Right cardiac atrium (tissue), 5 donors: ENCODE measurements around the gene ADAT1. TPM values are rescaled to one million over a fixed set of nuclear protein-coding genes. Genes with fewer than 3 reads are reported as not detected.

Source experiments
- ATAC-seq, 2 donors: fragments of 200-7000 bp; cut with Tn5 transposase; one replicate each; pipeline versions ENCODE4 v1.8.0 to v1.9.1; 2020; ENCODE audit warnings: moderate library complexity in 2 of 2, mild to moderate bottlenecking in 1 of 2
- DNase-seq, 3 donors: peaks; one replicate each; pipeline ENCODE4 v3.0.0-alpha.2; 2020
- H3K27ac ChIP-seq: one replicate; pipeline ENCODE4 v1.5.1; 2013; ENCODE audit warnings: mild to moderate bottlenecking, low read length, control low read depth, moderate library complexity
- H3K27me3 ChIP-seq: one replicate; pipeline ENCODE4 v1.6.1; 2013; ENCODE audit not compliant: control insufficient read depth, insufficient read depth
- H3K4me1 ChIP-seq: one replicate; pipeline ENCODE4 v1.6.1; 2013; ENCODE audit warnings: low read length; ENCODE audit not compliant: control insufficient read depth, insufficient read depth
- H3K4me3 ChIP-seq: one replicate; pipeline ENCODE4 v1.5.1; 2013; ENCODE audit warnings: low read length, control low read depth
- H3K9me3 ChIP-seq: one replicate; pipeline ENCODE4 v1.6.1; 2013; ENCODE audit warnings: low read length; ENCODE audit not compliant: control insufficient read depth
- WGBS: extraction: QIAGEN DNeasy Blood & Tissue Kit; methylation state at CpG from one replicate; pipeline ENCODE4 v1.1.7; 2013; 5-methylcytosine and 5-hydroxymethylcytosine counted together
- intact Hi-C, 4 donors: fragments of 100-400 bp; cut with DNase I; formaldehyde crosslinking; loops; one replicate each; pipeline versions ENCODE4 v1.11.0 to v1.14.0; 2022 to 2023
- polyA plus RNA-seq: library from polyadenylated mRNA; stranded (reverse); fragments of 200-250 nt; gene quantifications from one replicate; pipeline ENCODE4 v1.2.3, GENCODE V29; 2013
- total RNA-seq, 4 donors: library from RNA; stranded (reverse); fragmentation: NEBNext Ultra II Directional; extraction: Animal tissue kit (Norgen Biotek cat#: 25700); gene quantifications; one replicate each; pipeline ENCODE4 v1.2.1, GENCODE V29; 2021
- donor health status: healthy with polysubstance abuse.
- donor health status: DM: no; HTN: yes; CAD: no.
- donor health status: DM: no; HTN: no; CAD: no.
- donor health status: DM: no; HTN: yes; CAD: no; lungs with severe emphysema.
- donor health status: DM: yes; HTN: yes; CAD: no.

ADAT1 gene
- total and polyA plus RNA-seq, 5 donors: 8.4 to 27.2 (median 20.8) TPM

DNA sequence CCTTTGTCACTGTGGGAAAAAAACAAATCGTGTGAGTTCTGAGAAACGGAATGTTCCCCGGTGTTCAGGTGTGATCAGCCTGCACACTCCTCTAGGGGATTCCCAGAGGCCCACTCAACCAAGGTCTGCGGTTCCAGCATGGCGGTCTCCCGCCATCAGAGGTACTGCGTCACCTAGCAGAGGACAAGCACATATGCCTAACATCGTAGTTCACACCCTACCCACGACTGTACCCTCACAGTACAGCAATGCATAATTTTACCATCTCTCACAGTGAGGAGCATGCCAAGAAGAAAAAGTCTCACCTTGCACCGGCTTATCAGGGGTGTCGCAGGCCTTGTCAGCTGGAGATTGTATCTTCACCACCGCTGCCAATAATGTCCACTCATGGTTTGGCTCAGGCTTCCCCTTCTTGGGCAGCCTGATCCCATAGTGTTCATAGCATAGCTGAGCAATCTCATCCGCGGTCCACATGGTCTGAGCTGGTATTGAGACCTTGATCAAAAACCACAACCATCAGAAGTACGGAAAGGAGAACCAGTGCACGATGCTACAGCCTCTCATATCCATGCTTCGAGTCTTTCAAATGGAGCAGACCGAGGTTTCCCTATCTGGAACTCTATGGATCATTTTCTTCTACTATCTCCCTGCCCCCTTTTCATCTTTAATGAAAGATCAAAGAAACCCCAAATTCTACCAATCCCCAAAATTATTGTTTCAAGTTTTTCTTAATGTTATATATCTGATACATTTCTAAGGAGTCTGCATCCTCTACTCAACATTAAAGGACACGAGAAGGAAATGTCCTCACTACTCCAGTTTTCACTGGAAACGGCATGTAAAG lies 2.5 kb downstream of the ADAT1 start:
- peaks cover 7% of the 10 kb centered on the region for H3K4me1 ChIP-seq
- WGBS: 71% methylated on average over 20 of the region's 20 CpGs
- H3K9me3 ChIP-seq: no peaks in the 10 kb centered on the region
- H3K27me3 ChIP-seq: no peaks in the 10 kb centered on the region
- intact Hi-C loops: loop anchor here in 2 of 4 donors (10.0 kb wide), 4 partner anchors 56 to 146 kb away; partner anchors contain the start of genes GABARAPL2 (in 1 of the 2) and TMEM231 (in 1 of the 2)
- ATAC-seq (no peak), DNase-seq (no peak)
- H3K4me3 ChIP-seq: no peak overlapping the region
- no peak overlapping the region for H3K27ac ChIP-seq

DNA sequence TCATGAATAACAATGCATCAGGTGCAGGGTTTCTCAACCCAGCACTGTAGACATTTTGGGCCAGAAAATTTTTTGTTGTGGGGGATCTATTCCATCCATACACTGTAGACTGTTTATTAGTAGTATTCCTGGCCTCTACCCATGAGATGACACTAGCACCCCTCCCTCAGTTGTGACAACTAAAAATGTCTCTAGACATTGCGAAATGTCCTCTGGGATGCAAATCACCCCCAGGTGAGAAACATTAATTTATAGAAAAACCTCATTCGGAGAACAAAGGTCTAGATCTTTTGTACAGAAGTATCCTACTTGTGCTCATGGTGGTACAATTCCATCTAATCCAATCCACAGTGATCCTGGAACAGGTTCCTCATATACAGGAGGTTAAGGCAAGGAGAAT lies 4.3 kb downstream of the ADAT1 start:
- no peak for DNase-seq
- no peaks in the 10 kb centered on the region for H3K9me3 ChIP-seq
- no peak overlapping the region for H3K27ac ChIP-seq
- ATAC-seq: no peak
- H3K27me3 ChIP-seq: no peaks in the 10 kb centered on the region
- no peak overlapping the region for H3K4me3 ChIP-seq
- WGBS: 93% methylated on average over 2 of the region's 2 CpGs
- intact Hi-C loops: loop anchor here in 1 of 4 donors (10.0 kb wide), 1 partner anchor 144 kb away; no protein-coding TSS in a partner anchor
- H3K4me1 ChIP-seq: peaks cover 7% of the 10 kb centered on the region

DNA sequence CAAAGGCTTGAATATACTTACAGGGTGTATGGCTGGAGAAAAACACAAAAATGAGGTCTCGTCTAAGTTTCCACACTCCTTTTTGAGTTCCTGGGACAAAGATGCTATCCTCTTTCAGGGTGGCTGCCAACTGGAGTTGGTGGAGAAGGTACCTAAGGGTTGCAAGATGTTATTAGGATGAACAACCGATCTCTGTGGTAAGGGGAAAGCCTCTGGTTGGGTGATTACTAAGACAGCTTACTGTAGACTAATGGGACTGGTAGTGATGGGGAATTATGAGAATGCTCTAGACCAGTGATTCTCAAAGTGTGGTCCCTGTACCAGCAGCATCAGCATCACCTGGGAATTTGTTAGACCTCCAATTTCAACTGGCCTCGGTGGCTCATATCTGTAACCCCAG lies 6.0 kb downstream of the ADAT1 start:
- Histone ChIP-seq H3K27me3 (no peaks in the 10 kb centered on the region), H3K9me3 (no peaks in the 10 kb centered on the region), H3K4me3 (no peak overlapping the region), H3K27ac (no peak overlapping the region), H3K4me1 (peaks cover 4% of the 10 kb centered on the region)
- WGBS: 95% methylated on average over 3 of the region's 3 CpGs
- ATAC-seq (no peak), DNase-seq (no peak)
- intact Hi-C loops: loop anchor here in 1 of 4 donors (10.0 kb wide), 1 partner anchor 142 kb away; no protein-coding TSS in a partner anchor

DNA sequence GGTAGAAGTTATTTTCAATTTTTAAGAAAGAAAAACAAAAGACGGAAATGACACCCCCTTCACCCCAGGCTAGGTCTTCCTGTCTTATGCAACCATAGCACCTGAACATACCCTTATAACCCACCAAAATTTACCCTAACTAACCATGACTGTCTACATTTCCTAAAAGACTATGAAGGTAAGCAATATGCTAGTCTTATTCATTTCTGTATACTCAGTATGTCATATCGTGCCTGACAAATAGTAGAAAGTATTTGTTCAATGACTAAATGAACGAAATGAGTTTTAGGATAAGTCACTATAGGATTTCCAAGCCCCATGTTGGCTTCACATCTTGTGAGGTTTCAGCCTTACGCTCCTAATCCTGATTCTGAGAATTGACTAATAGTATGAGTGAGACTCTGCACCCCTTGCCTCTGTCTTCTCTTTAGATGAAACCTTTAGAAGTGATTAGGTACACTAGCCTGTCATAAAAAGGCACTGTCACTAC lies 6.5 kb downstream of the ADAT1 start:
- H3K9me3 ChIP-seq: no peaks in the 10 kb centered on the region

DNA sequence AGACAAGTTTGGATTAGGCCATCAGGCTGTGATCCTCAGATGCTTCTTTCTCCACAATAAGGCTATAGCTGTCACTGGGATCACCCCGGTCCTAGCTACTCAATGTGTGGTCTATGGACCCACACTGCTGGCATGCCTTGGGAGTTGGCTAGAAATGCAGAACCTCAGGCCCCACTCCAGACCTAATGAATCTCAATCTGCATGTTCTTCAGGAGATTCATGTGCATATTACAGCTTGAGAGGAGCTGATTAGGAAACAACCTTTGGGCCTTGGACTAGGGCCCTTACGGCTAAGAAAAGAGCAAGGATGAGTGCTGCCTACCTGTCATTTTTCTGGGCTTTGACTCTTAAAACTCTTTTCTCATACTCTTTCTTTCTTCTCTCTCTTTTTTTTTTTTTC lies 7.5 kb downstream of the ADAT1 start:
- intact Hi-C loops: loop anchor here in 1 of 4 donors (10.0 kb wide), 1 partner anchor 141 kb away; no protein-coding TSS in a partner anchor
- Histone ChIP-seq H3K9me3 (no peaks in the 10 kb centered on the region), H3K27ac (no peak overlapping the region), H3K4me3 (no peak overlapping the region), H3K27me3 (no peaks in the 10 kb centered on the region), H3K4me1 (peaks cover 3% of the 10 kb centered on the region)
- 97% methylated on average over 2 of the region's 2 CpGs for WGBS
- ATAC-seq (no peak), DNase-seq (no peak)

More for the DNA sequence above, 6.5 kb downstream of the ADAT1 start:
- no peak overlapping the region for H3K27ac ChIP-seq
- intact Hi-C loops: loop anchor here in 1 of 4 donors (10.0 kb wide), 1 partner anchor 142 kb away; no protein-coding TSS in a partner anchor
- no peaks in the 10 kb centered on the region for H3K27me3 ChIP-seq
- ATAC-seq (no peak), DNase-seq (no peak)
- no peak overlapping the region for H3K4me3 ChIP-seq
- peaks cover 4% of the 10 kb centered on the region for H3K4me1 ChIP-seq
- 91% methylated on average over 4 of the region's 4 CpGs for WGBS

DNA sequence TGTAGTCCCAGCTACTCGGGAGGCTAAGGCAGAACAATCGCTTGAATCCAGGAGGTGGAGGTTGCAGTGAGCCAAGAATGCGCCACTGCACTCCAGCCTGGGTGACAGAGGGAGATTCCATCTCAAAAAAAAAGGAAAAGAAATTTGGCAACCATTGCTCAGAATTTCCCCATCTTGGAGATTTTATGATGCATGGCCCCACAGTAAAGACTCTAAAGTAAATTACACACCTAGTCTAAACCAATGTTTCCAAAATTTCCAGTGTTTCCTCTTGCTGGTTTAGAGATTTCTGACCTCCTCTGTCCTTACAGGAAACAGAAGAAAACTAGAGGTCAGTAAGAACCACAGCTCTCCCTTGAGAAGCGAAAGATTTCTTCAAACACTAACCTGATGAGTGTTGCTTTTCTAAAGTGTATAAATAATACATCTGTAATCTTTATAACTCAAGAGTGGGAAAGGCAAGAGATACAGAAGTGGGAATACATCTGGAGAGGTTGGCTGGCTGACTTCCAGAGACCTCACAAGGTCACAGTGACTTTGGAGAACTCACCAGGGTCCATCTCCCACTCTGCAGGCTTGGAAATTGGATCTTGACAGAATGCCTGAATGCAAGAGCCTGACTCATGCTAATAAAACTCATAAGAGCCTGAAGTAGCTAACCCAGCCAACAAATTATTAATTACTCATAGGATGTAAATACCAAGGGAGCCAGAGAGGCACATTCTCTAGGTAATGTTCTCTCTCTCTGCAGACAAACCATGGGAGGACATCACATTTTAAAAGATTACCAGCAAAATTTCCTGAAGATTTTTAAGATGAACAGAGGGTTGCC lies 8.8 kb downstream of the ADAT1 start:
- H3K4me3 ChIP-seq: no peak overlapping the region
- no peak overlapping the region for H3K27ac ChIP-seq
- DNase-seq (no peak), ATAC-seq (no peak)
- no peaks in the 10 kb centered on the region for H3K9me3 ChIP-seq
- intact Hi-C loops: loop anchor here in 1 of 4 donors (10.0 kb wide), 1 partner anchor 139 kb away; no protein-coding TSS in a partner anchor
- H3K27me3 ChIP-seq: no peaks in the 10 kb centered on the region
- no peaks in the 10 kb centered on the region for H3K4me1 ChIP-seq
- 92% methylated on average over 4 of the region's 4 CpGs for WGBS

DNA sequence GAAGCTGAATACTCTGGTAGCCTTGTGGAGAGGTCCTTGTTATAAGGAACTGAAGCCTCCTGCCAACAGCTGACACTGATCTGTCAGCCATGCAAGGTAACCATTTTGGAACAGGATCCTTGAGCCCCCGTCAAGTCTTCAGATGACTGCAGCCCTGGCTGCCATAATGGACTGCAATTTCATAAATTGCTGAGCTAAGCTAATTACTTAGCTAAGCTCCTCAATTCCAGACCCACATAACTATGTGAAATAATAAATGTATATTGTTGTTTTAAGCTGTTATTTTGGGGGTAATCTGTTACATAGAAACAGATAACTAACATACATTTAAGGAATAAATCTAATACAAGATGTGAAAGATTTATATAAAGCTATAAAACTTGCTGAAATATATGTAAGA lies 16.6 kb downstream of the ADAT1 start:
- ATAC-seq: no peak
- H3K27ac ChIP-seq: no peak overlapping the region
- DNase-seq: no peak
- no peaks in the 10 kb centered on the region for H3K4me1 ChIP-seq
- no peak overlapping the region for H3K4me3 ChIP-seq
- H3K27me3 ChIP-seq: no peaks in the 10 kb centered on the region
- H3K9me3 ChIP-seq: no peaks in the 10 kb centered on the region
- intact Hi-C loops: no loop called here
- 95% methylated on average over 1 of the region's 1 CpG for WGBS

DNA sequence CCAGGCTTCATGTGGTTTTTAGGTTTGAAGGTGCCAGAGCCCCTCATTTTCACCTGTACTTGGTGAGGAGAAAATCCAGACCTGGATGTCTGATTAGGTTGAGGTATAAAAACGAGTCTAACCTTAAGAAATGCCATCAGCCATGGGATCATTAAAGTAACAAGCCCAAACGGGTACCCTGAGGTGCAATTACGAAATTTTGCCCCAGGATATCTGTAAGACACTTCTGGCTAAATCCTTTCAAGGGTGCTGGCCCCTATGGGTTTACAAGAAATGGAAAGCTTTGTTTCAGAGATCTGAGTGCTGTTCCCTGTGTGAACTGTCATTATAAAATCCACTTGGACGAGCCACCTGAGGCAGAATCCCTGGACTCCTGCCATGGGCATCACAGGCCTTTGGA lies 19.8 kb downstream of the ADAT1 start:
- Histone ChIP-seq H3K9me3 (no peaks in the 10 kb centered on the region), H3K4me1 (no peaks in the 10 kb centered on the region), H3K4me3 (no peak overlapping the region), H3K27ac (no peak overlapping the region), H3K27me3 (no peaks in the 10 kb centered on the region)
- 91% methylated on average over 4 of the region's 4 CpGs for WGBS
- intact Hi-C loops: no loop called here
- DNase-seq (no peak), ATAC-seq (no peak)

DNA sequence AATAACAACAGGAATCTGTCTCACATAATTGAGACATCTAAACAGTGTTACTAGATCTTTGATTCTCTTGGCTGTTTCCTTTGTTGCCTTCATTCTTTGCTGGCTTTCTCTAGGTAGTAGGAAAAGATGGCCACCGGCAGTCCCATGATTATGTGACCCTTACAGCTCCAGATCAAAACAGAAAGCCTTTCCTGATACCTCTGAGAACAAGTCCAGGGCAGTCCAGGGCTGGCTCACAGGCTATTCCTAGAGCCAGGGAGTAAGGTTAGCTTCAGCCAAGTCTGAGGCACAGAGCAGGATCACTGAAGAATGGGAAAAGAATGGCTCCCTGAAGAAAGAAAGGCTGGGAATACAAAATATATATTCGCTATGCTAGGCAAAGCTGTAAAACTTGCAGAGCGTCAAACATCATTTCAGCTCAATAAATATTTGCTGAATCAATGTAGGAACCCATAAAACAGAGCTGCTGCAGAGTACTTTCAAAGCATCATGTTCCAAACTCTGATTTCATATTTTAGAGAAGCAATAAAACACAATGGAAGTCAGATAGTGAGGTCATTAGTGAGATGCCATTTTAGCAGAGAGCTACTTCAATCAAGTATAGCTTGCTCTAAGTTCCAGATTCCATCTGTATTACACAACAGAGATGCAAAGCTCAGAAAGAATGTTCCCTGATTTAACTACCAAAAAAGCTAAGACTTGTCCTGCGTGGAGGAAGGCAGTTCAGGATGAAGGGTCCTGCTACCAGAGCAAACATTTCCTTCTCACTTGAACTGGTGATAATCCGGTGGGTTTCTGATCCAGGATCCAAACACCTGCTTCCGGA lies 23.4 kb downstream of the ADAT1 start:
- no peaks in the 10 kb centered on the region for H3K4me1 ChIP-seq
- H3K27ac ChIP-seq: no peak overlapping the region
- H3K9me3 ChIP-seq: no peaks in the 10 kb centered on the region
- 86% methylated on average over 6 of the region's 6 CpGs for WGBS
- H3K27me3 ChIP-seq: no peaks in the 10 kb centered on the region
- DNase-seq (no peak), ATAC-seq (no peak)
- intact Hi-C loops: loop anchor here in 1 of 4 donors (10.0 kb wide), 1 partner anchor 115 kb away; no protein-coding TSS in a partner anchor
- no peak overlapping the region for H3K4me3 ChIP-seq
